Smooth muscle cell of the umbilical artery (primary cell): ENCODE results near the gene WIPI1. TPM values are rescaled to one million over a fixed set of nuclear protein-coding genes. Genes with fewer than 3 reads are reported as not detected.

Experiments
- total RNA-seq: library from RNA; depleted of rRNA; stranded (reverse); fragments of >200 nt; gene quantifications from 2 replicates; pipeline ENCODE4 v1.2.3, GENCODE V29; 2014

WIPI1 gene
- 161 and 181 TPM in 2 replicates for total RNA-seq

GRCh38 chr17:68457168-68457538 is at the start of gene WIPI1:
Gene WIPI1, minus strand, starts transcription at chr17:68457496. Its CDS starts 75 bp downstream, at chr17:68457421.

Other genes starting within 250 kb of the WIPI1 start
- 72.7 and 75.1 TPM in 2 replicates for gene AMZ2, start 209.5 kb downstream of the WIPI1 start, total RNA-seq
- gene SLC16A6, start 166.4 kb downstream of the WIPI1 start, total RNA-seq: 0.30 and 0.42 TPM in 2 replicates
- gene ARSG, start 166.0 kb downstream of the WIPI1 start, total RNA-seq: 3.6 and 4.8 TPM in 2 replicates
- 309 and 311 TPM in 2 replicates for gene PRKAR1A, start 54.9 kb upstream of the WIPI1 start, total RNA-seq
- 0.14 and 3.6 TPM in 2 replicates for gene FAM20A, start 143.9 kb upstream of the WIPI1 start, total RNA-seq